ENCODE data around the gene OR5AN1. TPM values are rescaled to one million over a fixed set of nuclear protein-coding genes. Genes with fewer than 3 reads are reported as not detected.

The OR5AN1 gene
- total RNA-seq, 1 donor from 2014 or later = not detected

GRCh38 chr11:59413646-59414045, 55.0 kb downstream of the OR5AN1 start:
- TF ChIP-seq, protein P1, sequence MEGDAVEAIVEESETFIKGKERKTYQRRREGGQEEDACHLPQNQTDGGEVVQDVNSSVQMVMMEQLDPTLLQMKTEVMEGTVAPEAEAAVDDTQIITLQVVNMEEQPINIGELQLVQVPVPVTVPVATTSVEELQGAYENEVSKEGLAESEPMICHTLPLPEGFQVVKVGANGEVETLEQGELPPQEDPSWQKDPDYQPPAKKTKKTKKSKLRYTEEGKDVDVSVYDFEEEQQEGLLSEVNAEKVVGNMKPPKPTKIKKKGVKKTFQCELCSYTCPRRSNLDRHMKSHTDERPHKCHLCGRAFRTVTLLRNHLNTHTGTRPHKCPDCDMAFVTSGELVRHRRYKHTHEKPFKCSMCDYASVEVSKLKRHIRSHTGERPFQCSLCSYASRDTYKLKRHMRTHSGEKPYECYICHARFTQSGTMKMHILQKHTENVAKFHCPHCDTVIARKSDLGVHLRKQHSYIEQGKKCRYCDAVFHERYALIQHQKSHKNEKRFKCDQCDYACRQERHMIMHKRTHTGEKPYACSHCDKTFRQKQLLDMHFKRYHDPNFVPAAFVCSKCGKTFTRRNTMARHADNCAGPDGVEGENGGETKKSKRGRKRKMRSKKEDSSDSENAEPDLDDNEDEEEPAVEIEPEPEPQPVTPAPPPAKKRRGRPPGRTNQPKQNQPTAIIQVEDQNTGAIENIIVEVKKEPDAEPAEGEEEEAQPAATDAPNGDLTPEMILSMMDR (IDR thresholded peaks at IDR 0.05; ENCODE audit: borderline replicate concordance) = no peak
- intact Hi-C loops (cut with micrococcal nuclease) = no loop called here

GRCh38 chr11:59415111-59415510, 56.4 kb downstream of the OR5AN1 start:
- TF ChIP-seq, protein P1 (IDR thresholded peaks at IDR 0.05; ENCODE audit: borderline replicate concordance) = no peak
- Histone ChIP-seq H3K4me3 (no peak overlapping the region), H3K27ac (replicated peaks) (no peak overlapping the region), H3K36me3 (no peaks in the 10 kb centered on the region), H3K4me1 (no peaks in the 10 kb centered on the region), H3K27me3 (ENCODE audit: low read depth) (peaks cover 9% of the 10 kb centered on the region), H3K9me3 (replicated peaks) (peaks cover 8% of the 10 kb centered on the region)
- intact Hi-C loops (cut with micrococcal nuclease) = no loop called here
- no peak for DNase-seq

More at GRCh38 chr11:59413646-59414045, 55.0 kb downstream of the OR5AN1 start:
- Histone ChIP-seq H3K36me3 (no peaks in the 10 kb centered on the region), H3K4me3 (no peak overlapping the region), H3K27me3 (ENCODE audit: low read depth) (peaks cover 9% of the 10 kb centered on the region), H3K4me1 (no peaks in the 10 kb centered on the region), H3K27ac (replicated peaks) (no peak overlapping the region), H3K9me3 (replicated peaks) (peaks cover 16% of the 10 kb centered on the region)
- DNase-seq = no peak

DNA sequence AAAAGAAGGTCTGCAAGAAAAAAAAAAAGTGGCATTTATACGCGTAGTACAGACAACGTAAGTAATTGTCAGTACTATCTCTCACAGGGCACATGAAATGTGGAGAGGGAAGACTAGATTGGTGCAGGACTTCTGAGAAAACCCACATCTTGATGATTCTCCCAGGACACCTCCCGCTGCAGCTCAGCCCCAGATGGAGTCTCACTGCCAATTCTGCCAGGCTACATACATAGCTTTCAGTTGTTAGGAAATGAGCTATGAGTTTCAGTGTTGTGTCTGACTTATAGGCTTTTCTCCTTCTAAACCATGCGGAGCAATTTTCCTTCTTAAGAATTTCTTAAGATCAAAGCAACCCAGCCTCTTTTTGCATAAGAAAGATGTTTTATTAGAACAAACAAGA, 57.9 kb downstream of the OR5AN1 start:
- Histone ChIP-seq H3K4me1 (no peaks in the 10 kb centered on the region), H3K36me3 (no peaks in the 10 kb centered on the region), H3K9me3 (replicated peaks) (peaks cover 5% of the 10 kb centered on the region), H3K27ac (replicated peaks) (no peak overlapping the region), H3K27me3 (ENCODE audit: low read depth) (peaks cover 9% of the 10 kb centered on the region), H3K4me3 (no peak overlapping the region)
- no peak for DNase-seq
- TF ChIP-seq, protein P1 (IDR thresholded peaks at IDR 0.05; ENCODE audit: borderline replicate concordance) = no peak
- intact Hi-C loops (cut with micrococcal nuclease) = no loop called here

DNA sequence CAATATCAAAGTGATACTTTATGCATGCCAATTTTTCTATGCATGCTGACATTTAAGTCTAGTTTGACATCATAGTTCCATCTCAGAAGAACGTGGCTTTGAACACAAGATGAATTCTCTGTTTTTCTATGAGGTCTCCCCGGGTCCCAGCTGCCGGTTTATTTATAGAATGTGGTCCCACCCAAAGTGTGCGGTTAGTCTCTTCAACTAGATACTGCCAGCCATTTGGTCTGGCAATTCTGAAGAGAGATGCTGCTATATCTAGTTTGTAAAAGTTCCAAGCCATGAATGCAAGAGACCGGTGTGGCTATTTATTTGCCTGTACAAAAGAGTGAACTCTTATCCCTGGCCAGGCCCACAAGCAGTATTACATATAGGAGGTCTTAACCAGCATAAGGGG, 58.3 kb downstream of the OR5AN1 start:
- TF ChIP-seq, protein P1 (IDR thresholded peaks at IDR 0.05; ENCODE audit: borderline replicate concordance) = no peak
- no peak overlapping the region for H3K4me3 ChIP-seq
- peaks cover 9% of the 10 kb centered on the region for H3K27me3 ChIP-seq (ENCODE audit: low read depth)
- no peak for DNase-seq
- no peaks in the 10 kb centered on the region for H3K4me1 ChIP-seq
- no peak overlapping the region for H3K27ac ChIP-seq (replicated peaks)
- intact Hi-C loops (cut with micrococcal nuclease) = no loop called here
- peaks cover 5% of the 10 kb centered on the region for H3K9me3 ChIP-seq (replicated peaks)
- no peaks in the 10 kb centered on the region for H3K36me3 ChIP-seq

DNA sequence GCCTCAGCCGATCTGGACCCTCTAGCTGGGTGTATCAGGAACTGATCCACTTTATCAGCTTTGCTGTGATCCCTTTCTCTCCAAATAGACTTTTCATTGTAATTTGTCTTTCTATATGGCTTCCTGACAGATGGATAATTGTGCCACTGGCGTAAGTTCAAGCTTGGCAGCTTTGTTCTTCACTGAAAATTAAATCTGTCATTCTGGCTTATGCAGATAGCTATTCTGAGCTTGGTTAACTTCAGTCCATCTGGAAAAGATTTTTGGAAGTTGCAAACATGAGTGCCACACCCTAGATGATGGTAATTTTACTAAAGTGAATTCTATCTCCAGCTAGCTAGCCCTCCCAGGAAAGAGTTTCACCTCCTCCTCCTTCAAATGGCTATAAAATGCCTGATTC, 59.5 kb downstream of the OR5AN1 start:
- Histone ChIP-seq H3K27ac (replicated peaks) (no peak overlapping the region), H3K9me3 (replicated peaks) (no peaks in the 10 kb centered on the region), H3K36me3 (no peaks in the 10 kb centered on the region), H3K27me3 (ENCODE audit: low read depth) (peaks cover 6% of the 10 kb centered on the region), H3K4me1 (no peaks in the 10 kb centered on the region), H3K4me3 (no peak overlapping the region)
- TF ChIP-seq, protein P1 (IDR thresholded peaks at IDR 0.05; ENCODE audit: borderline replicate concordance) = no peak
- no peak for DNase-seq
- intact Hi-C loops (cut with micrococcal nuclease) = no loop called here

Other genes starting within 250 kb of the OR5AN1 start
- gene FAM111A, start 216.0 kb upstream of the OR5AN1 start, total RNA-seq = 9.6 TPM
- gene DTX4, start 186.8 kb upstream of the OR5AN1 start, total RNA-seq = 1.8 TPM
- 9.5 TPM for gene MPEG1, start 146.0 kb upstream of the OR5AN1 start, total RNA-seq
- gene OR5A2, start 67.5 kb downstream of the OR5AN1 start, total RNA-seq = not detected
- gene OR5A1, start 77.6 kb downstream of the OR5AN1 start, total RNA-seq = not detected
- not detected for gene OR4D6, start 98.1 kb downstream of the OR5AN1 start, total RNA-seq
- gene OR4D10, start 114.4 kb downstream of the OR5AN1 start, total RNA-seq = not detected
- gene OR4D11, start 144.7 kb downstream of the OR5AN1 start, total RNA-seq = not detected
- gene OR4D9, start 152.6 kb downstream of the OR5AN1 start, total RNA-seq = not detected

All from left ventricle myocardium inferior (tissue), 1 donor.